Stimulated activated naive CD8-positive, alpha-beta T cell treated with anti-CD3 and anti-CD28 coated beads, Interleukin-15, amount 100 ng/mL, for 72 hours (primary cell): ENCODE data around the gene BCKDHB.
"Not testable (repeated sequence)": the region's sequence is repeated elsewhere in the genome, so short reads cannot be mapped to it uniquely, and the experiment has no call there.

Source experiments
- ATAC-seq: fragments of 150-1000 bp; cut with Tn5 transposase; 2 replicates; pipeline ENCODE4 v1.10.0; 2021; ENCODE audit warnings: mild to moderate bottlenecking, moderate library complexity
- DNase-seq, 2 donors: peaks; one replicate each; pipeline ENCODE4 v3.0.0; 2021 to 2022
- H3K27ac Mint-ChIP-seq, 2 donors: one replicate each; pipeline ENCODE4 v1.8.0; 2022; ENCODE audit warnings: mild to moderate bottlenecking in 2 of 2, mixed read lengths in 2 of 2, moderate library complexity in 2 of 2
- H3K27me3 Mint-ChIP-seq: one replicate; pipeline ENCODE4 v1.8.0; 2022; ENCODE audit warnings: mixed read lengths
- H3K4me1 Mint-ChIP-seq: one replicate; pipeline ENCODE4 v1.8.0; 2022; ENCODE audit warnings: mild to moderate bottlenecking, mixed read lengths
- H3K4me3 Mint-ChIP-seq, 2 donors: one replicate each; pipeline ENCODE4 v1.8.0; 2022; ENCODE audit warnings: mild to moderate bottlenecking in 2 of 2, mixed read lengths in 2 of 2, moderate library complexity in 1 of 2
- H3K9me3 Mint-ChIP-seq, 2 donors: one replicate each; pipeline ENCODE4 v1.8.0; 2022; ENCODE audit warnings: mixed read lengths in 2 of 2

The BCKDHB gene

GRCh38 chr6:80211890-80212289 lies 105.4 kb downstream of the BCKDHB start:
- H3K4me3 Mint-ChIP-seq, ATAC-seq, H3K4me1 Mint-ChIP-seq: not testable (repeated sequence)

GRCh38 chr6:80214436-80215022 lies 108.1 kb downstream of the BCKDHB start:
- peak in 1 of 2 donors; percentile 2 for DNase-seq
- Mint-ChIP-seq H3K27ac (no peak overlapping the region), H3K9me3 (peaks cover 0 to 3% of the 10 kb centered on the region in 2 donors), H3K27me3 (no peaks in the 10 kb centered on the region), H3K4me1 (peaks cover 10% of the 10 kb centered on the region), H3K4me3 (no peak overlapping the region)
- peak; percentile 83 for ATAC-seq

More at GRCh38 chr6:80211890-80212289, 105.4 kb downstream of the BCKDHB start:
- not testable (repeated sequence) for DNase-seq, H3K9me3 Mint-ChIP-seq, H3K27me3 Mint-ChIP-seq, H3K27ac Mint-ChIP-seq

GRCh38 chr6:80215063-80215462 lies 108.6 kb downstream of the BCKDHB start:
- no peak overlapping the region for H3K27ac Mint-ChIP-seq
- ATAC-seq (no peak), DNase-seq (no peak)
- H3K4me3 Mint-ChIP-seq: no peak overlapping the region
- no peaks in the 10 kb centered on the region for H3K27me3 Mint-ChIP-seq
- H3K4me1 Mint-ChIP-seq: peaks cover 10% of the 10 kb centered on the region
- H3K9me3 Mint-ChIP-seq: peaks cover 0 to 8% of the 10 kb centered on the region in 2 donors

GRCh38 chr6:80217794-80218193 lies 111.3 kb downstream of the BCKDHB start:
- Mint-ChIP-seq H3K4me3 (no peak overlapping the region), H3K27me3 (no peaks in the 10 kb centered on the region), H3K9me3 (peaks cover 0 to 17% of the 10 kb centered on the region in 2 donors), H3K4me1 (no peaks in the 10 kb centered on the region), H3K27ac (no peak overlapping the region)
- no peak for DNase-seq
- ATAC-seq: no peak

- no peak overlapping the region for H3K4me3 Mint-ChIP-seq
Measured at GRCh38 chr6:80223743-80224212, 117.3 kb downstream of the BCKDHB start.

GRCh38 chr6:80226151-80226550 lies 119.7 kb downstream of the BCKDHB start:
- ATAC-seq (no peak), DNase-seq (no peak)
- Mint-ChIP-seq H3K4me1 (no peaks in the 10 kb centered on the region), H3K27me3 (no peaks in the 10 kb centered on the region), H3K27ac (no peak overlapping the region), H3K9me3 (peaks cover 0 to 6% of the 10 kb centered on the region in 2 donors), H3K4me3 (no peak overlapping the region)

More at GRCh38 chr6:80223743-80224212, 117.3 kb downstream of the BCKDHB start:
- ATAC-seq (no peak), DNase-seq (no peak)
- Mint-ChIP-seq H3K27ac (no peak overlapping the region), H3K9me3 (peaks cover 0 to 22% of the 10 kb centered on the region in 2 donors), H3K27me3 (no peaks in the 10 kb centered on the region), H3K4me1 (no peaks in the 10 kb centered on the region)

GRCh38 chr6:80226699-80227098 lies 120.2 kb downstream of the BCKDHB start:
- Mint-ChIP-seq H3K9me3 (peaks cover 0 to 5% of the 10 kb centered on the region in 2 donors), H3K4me1 (no peaks in the 10 kb centered on the region), H3K4me3 (no peak overlapping the region), H3K27me3 (no peaks in the 10 kb centered on the region), H3K27ac (no peak overlapping the region)
- ATAC-seq (no peak), DNase-seq (no peak)

- H3K4me1 Mint-ChIP-seq: no peaks in the 10 kb centered on the region
- H3K27me3 Mint-ChIP-seq: no peaks in the 10 kb centered on the region
- peaks cover 0 to 5% of the 10 kb centered on the region in 2 donors for H3K9me3 Mint-ChIP-seq
- DNase-seq: no peak
- no peak overlapping the region for H3K4me3 Mint-ChIP-seq
- no peak for ATAC-seq
- no peak overlapping the region for H3K27ac Mint-ChIP-seq
Measured at GRCh38 chr6:80227545-80228105, 121.2 kb downstream of the BCKDHB start.

- DNase-seq (no peak), ATAC-seq (no peak)
- no peaks in the 10 kb centered on the region for H3K9me3 Mint-ChIP-seq
- H3K4me3 Mint-ChIP-seq: no peak overlapping the region
- H3K27me3 Mint-ChIP-seq: no peaks in the 10 kb centered on the region
- no peaks in the 10 kb centered on the region for H3K4me1 Mint-ChIP-seq
- H3K27ac Mint-ChIP-seq: no peak overlapping the region
Measured at GRCh38 chr6:80233262-80233661, 126.8 kb downstream of the BCKDHB start.

GRCh38 chr6:80233958-80234357 lies 127.5 kb downstream of the BCKDHB start:
- H3K27ac Mint-ChIP-seq: no peak overlapping the region
- no peaks in the 10 kb centered on the region for H3K27me3 Mint-ChIP-seq
- no peak for ATAC-seq
- DNase-seq: no peak
- no peaks in the 10 kb centered on the region for H3K4me1 Mint-ChIP-seq
- no peak overlapping the region for H3K4me3 Mint-ChIP-seq
- no peaks in the 10 kb centered on the region for H3K9me3 Mint-ChIP-seq

GRCh38 chr6:80234401-80234800 lies 127.9 kb downstream of the BCKDHB start:
- no peak overlapping the region for H3K4me3 Mint-ChIP-seq
- DNase-seq (no peak), ATAC-seq (no peak)
- no peak overlapping the region for H3K27ac Mint-ChIP-seq
- no peaks in the 10 kb centered on the region for H3K27me3 Mint-ChIP-seq
- H3K4me1 Mint-ChIP-seq: no peaks in the 10 kb centered on the region
- no peaks in the 10 kb centered on the region for H3K9me3 Mint-ChIP-seq

- ATAC-seq (no peak), DNase-seq (no peak)
- H3K4me3 Mint-ChIP-seq: no peak overlapping the region
- no peak overlapping the region for H3K27ac Mint-ChIP-seq
- no peaks in the 10 kb centered on the region for H3K9me3 Mint-ChIP-seq
- no peaks in the 10 kb centered on the region for H3K27me3 Mint-ChIP-seq
- no peaks in the 10 kb centered on the region for H3K4me1 Mint-ChIP-seq
Measured at GRCh38 chr6:80234908-80235307, 128.4 kb downstream of the BCKDHB start.

GRCh38 chr6:80235647-80236046 lies 129.2 kb downstream of the BCKDHB start:
- Mint-ChIP-seq H3K27me3 (no peaks in the 10 kb centered on the region), H3K4me3 (no peak overlapping the region), H3K9me3 (no peaks in the 10 kb centered on the region), H3K27ac (no peak overlapping the region), H3K4me1 (peaks cover under 1% of the 10 kb centered on the region)
- ATAC-seq (no peak), DNase-seq (no peak)

GRCh38 chr6:80238754-80239153 lies 132.3 kb downstream of the BCKDHB start:
- not testable (repeated sequence) for DNase-seq, H3K27ac Mint-ChIP-seq, H3K9me3 Mint-ChIP-seq, H3K4me3 Mint-ChIP-seq, ATAC-seq, H3K27me3 Mint-ChIP-seq
- H3K4me1 Mint-ChIP-seq: peaks cover 12% of the 10 kb centered on the region

- no peaks in the 10 kb centered on the region for H3K9me3 Mint-ChIP-seq
- no peak overlapping the region for H3K27ac Mint-ChIP-seq
- no peaks in the 10 kb centered on the region for H3K27me3 Mint-ChIP-seq
- no peak overlapping the region for H3K4me3 Mint-ChIP-seq
- DNase-seq (no peak), ATAC-seq (no peak)
- H3K4me1 Mint-ChIP-seq: peaks cover 21% of the 10 kb centered on the region
Measured at GRCh38 chr6:80245043-80245442, 138.6 kb downstream of the BCKDHB start.

GRCh38 chr6:80249897-80250296 lies 143.4 kb downstream of the BCKDHB start:
- no peaks in the 10 kb centered on the region for H3K27me3 Mint-ChIP-seq
- peaks cover 10% of the 10 kb centered on the region for H3K4me1 Mint-ChIP-seq
- no peak overlapping the region for H3K27ac Mint-ChIP-seq
- no peaks in the 10 kb centered on the region for H3K9me3 Mint-ChIP-seq
- H3K4me3 Mint-ChIP-seq: no peak overlapping the region
- ATAC-seq (peak; percentile 57), DNase-seq (no peak)
